A549 (cell line): ENCODE results near the gene CNTNAP5. TPM values are rescaled to one million over a fixed set of nuclear protein-coding genes. Genes with fewer than 3 reads are reported as not detected.

ENCODE experiments used
- ATAC-seq, 2 experiments: fragments of 200-7000 bp in 1 of 2; fragments of >200 bp in 1 of 2; cut with Nextera tagmentation in 1 of 2; cut with Tn5 transposase in 1 of 2; 3 replicates each; pipeline versions ENCODE4 v1.8.0 to v1.9.1; 2018 to 2020; ENCODE audit warnings: mild to moderate bottlenecking in 1 of 2, moderate library complexity in 1 of 2
- CTCF ChIA-PET: fragments of 300-600 bp; sonication (Branson Sonifier 250); formaldehyde crosslinking; extraction: SDS; loops from one replicate; lab custom pipeline; 2021; ENCODE audit warnings: antibody characterized with exemption, inconsistent platforms; lab: Yijun Ruan, JAX
- POLR2A ChIA-PET: fragments of 350-600 bp; formaldehyde crosslinking; extraction: SDS; loops from one replicate; lab custom pipeline; 2021; ENCODE audit warnings: antibody characterized with exemption, inconsistent platforms; lab: Yijun Ruan, JAX
- DNase-seq, 2 experiments: peaks; one replicate each; pipeline versions ENCODE4 v3.0.0 to v3.0.0-alpha.2; 2011 to 2016; ENCODE audit warnings: low read depth in 1 of 2, low spot score in 1 of 2
- FAIRE-seq: peaks from 2 replicates; lab custom pipeline; 2011; peaks lifted over from hg19 to GRCh38; lab: Jason Lieb, UNC
- H3K27ac ChIP-seq, 2 experiments: fragments of >200 bp; sonication (Bioruptor Twin); formaldehyde crosslinking; 3 replicates each; pipeline ENCODE4 v1.5.1; 2016 to 2017
- H3K4me1 ChIP-seq: fragments of >200 bp; sonication (Bioruptor Twin); formaldehyde crosslinking; 3 replicates; pipeline ENCODE4 v1.6.1; 2016
- H3K4me2 ChIP-seq: fragments of >200 bp; sonication (Bioruptor Twin); formaldehyde crosslinking; 3 replicates; pipeline ENCODE4 v1.6.1; 2016
- H3K4me3 ChIP-seq: fragments of >200 bp; sonication (Bioruptor Twin); formaldehyde crosslinking; 3 replicates; pipeline ENCODE4 v1.5.1; 2016
- H3K9me3 ChIP-seq: fragments of >200 bp; sonication (Bioruptor Twin); formaldehyde crosslinking; 3 replicates; pipeline ENCODE4 v1.6.1; 2016
- CHD4 ChIP-seq: fragments of 200-600 bp; sonication (generic); IDR thresholded peaks from 2 replicates; pipeline ENCODE4 v1.6.1; 2016; ENCODE audit warnings: antibody characterized with exemption, mild to moderate bottlenecking, borderline replicate concordance
- EHMT2 ChIP-seq: fragments of 200-600 bp; sonication (generic); IDR thresholded peaks from 2 replicates; pipeline ENCODE4 v1.6.1; 2016; ENCODE audit warnings: antibody characterized with exemption, low read depth, mild to moderate bottlenecking, moderate library complexity
- ESRRA ChIP-seq: fragments of 150-350 bp; IDR thresholded peaks from 2 replicates; pipeline ENCODE4 v1.6.1; 2014; ENCODE audit warnings: mild to moderate bottlenecking, low read length, borderline replicate concordance
- GATA3 ChIP-seq: IDR thresholded peaks from 2 replicates; pipeline ENCODE4 v1.6.1; 2012; ENCODE audit warnings: borderline replicate concordance
- HDAC2 ChIP-seq: fragments of 200-600 bp; sonication (generic); IDR thresholded peaks from 2 replicates; pipeline ENCODE4 v1.6.1; 2016
- HOXA7 ChIP-seq: fragments of 250-450 bp; sonication (Bioruptor Pico); IDR thresholded peaks from 2 replicates; pipeline ENCODE4 v1.5.0; 2020; ENCODE audit warnings: mild to moderate bottlenecking, moderate library complexity
- JUN ChIP-seq, 2 experiments: fragments of >200 bp; sonication (Bioruptor Twin); formaldehyde crosslinking; IDR thresholded peaks; 2 replicates in 1 of 2; 3 replicates in 1 of 2; pipeline ENCODE4 v1.6.1; 2016 to 2017
- KDM1A ChIP-seq: fragments of 200-600 bp; sonication (generic); IDR thresholded peaks from 2 replicates; pipeline ENCODE4 v1.6.1; 2016; ENCODE audit warnings: low read depth, mild to moderate bottlenecking
- KDM5A ChIP-seq: fragments of 200-600 bp; sonication (generic); IDR thresholded peaks from 2 replicates; pipeline ENCODE4 v1.6.1; 2016; ENCODE audit warnings: antibody characterized with exemption, mild to moderate bottlenecking
- MAFK ChIP-seq: fragments of 450-650 bp; IDR thresholded peaks from 2 replicates; pipeline ENCODE4 v1.6.1; 2014; ENCODE audit not compliant: partially characterized antibody
- NPAS2 ChIP-seq: fragments of 250-450 bp; sonication (Bioruptor Pico); IDR thresholded peaks from 2 replicates; pipeline ENCODE4 v1.8.0; 2022; ENCODE audit warnings: mild to moderate bottlenecking, moderate library complexity, borderline replicate concordance
- POLR2AphosphoS2 ChIP-seq: conservative IDR thresholded peaks from 2 replicates; pipeline ENCODE4 v1.6.1; 2012; ENCODE audit warnings: low read length, improper control_type of control experiment, inconsistent platforms
- RCOR1 ChIP-seq: fragments of 150-350 bp; IDR thresholded peaks from 2 replicates; pipeline ENCODE4 v1.6.1; 2014; ENCODE audit warnings: antibody characterized with exemption, low read length, low read depth
- RFX5 ChIP-seq: fragments of 450-650 bp; IDR thresholded peaks from 2 replicates; pipeline ENCODE4 v1.7.1; 2014; ENCODE audit warnings: antibody characterized with exemption, mild to moderate bottlenecking, moderate library complexity
- SMC3 ChIP-seq: fragments of >200 bp; sonication (Bioruptor Twin); formaldehyde crosslinking; IDR thresholded peaks from 3 replicates; pipeline ENCODE4 v1.6.1; 2018; ENCODE audit warnings: inconsistent platforms
- TP53 ChIP-seq: fragments of 250-450 bp; sonication (Bioruptor Pico); IDR thresholded peaks from 2 replicates; pipeline ENCODE4 v1.5.0; 2021; ENCODE audit warnings: mild to moderate bottlenecking, moderate library complexity
- ZC3H11A ChIP-seq: fragments of 450-650 bp; IDR thresholded peaks from 2 replicates; pipeline ENCODE4 v1.6.1; 2014; ENCODE audit warnings: antibody characterized with exemption, mild to moderate bottlenecking
- ZFP36 ChIP-seq: fragments of 450-650 bp; IDR thresholded peaks from 2 replicates; pipeline ENCODE4 v1.6.1; 2014; ENCODE audit warnings: borderline replicate concordance; ENCODE audit not compliant: partially characterized antibody
- WGBS: methylation state at CpG from one replicate; pipeline ENCODE4 v1.1.6; 2017; ENCODE audit errors: missing lambda C conversion rate; 5-methylcytosine and 5-hydroxymethylcytosine counted together
- polyA plus RNA-seq, 4 experiments: library from polyadenylated mRNA; depleted of rRNA in 3 of 4; stranded (reverse); fragments of >200 nt; fragmentation: RNase III in 1 of 4; extraction: RNeasy Plus Mini Kit Qiagen cat#74134 plus additional on column Dnase treatment in 1 of 4; gene quantifications; 2 replicates in 3 of 4; 3 replicates in 1 of 4; pipeline ENCODE4 v1.2.3, GENCODE V29; 2011 to 2017
- TF ChIP-seq, protein P1 (sequence below): fragments of 450-650 bp; IDR thresholded peaks from 2 replicates; pipeline ENCODE4 v1.6.1; 2014; ENCODE audit warnings: antibody characterized with exemption
- TF ChIP-seq, protein P2 (sequence below): IDR thresholded peaks from 2 replicates; pipeline ENCODE4 v1.6.1; 2012
- TF ChIP-seq, protein P3 (sequence below): fragments of >200 bp; sonication (Bioruptor Twin); formaldehyde crosslinking; IDR thresholded peaks from 2 replicates; pipeline ENCODE4 v1.6.1; 2016
- TF ChIP-seq, protein P4 (sequence below): IDR thresholded peaks from 2 replicates; pipeline ENCODE4 v1.6.1; 2012; ENCODE audit warnings: low read depth, borderline replicate concordance

The CNTNAP5 gene
- polyA plus RNA-seq, 2 of the 4 experiments (the other 2 are of a cell fraction) = not detected

- DNase-seq = no peak
- WGBS = under 1% methylated on average over 3 of the region's 3 CpGs
- POLR2A ChIA-PET = no interaction called here
These were observed 842.2 kb downstream of the CNTNAP5 start for GRCh38 chr2:124867247-124867646.

DNA sequence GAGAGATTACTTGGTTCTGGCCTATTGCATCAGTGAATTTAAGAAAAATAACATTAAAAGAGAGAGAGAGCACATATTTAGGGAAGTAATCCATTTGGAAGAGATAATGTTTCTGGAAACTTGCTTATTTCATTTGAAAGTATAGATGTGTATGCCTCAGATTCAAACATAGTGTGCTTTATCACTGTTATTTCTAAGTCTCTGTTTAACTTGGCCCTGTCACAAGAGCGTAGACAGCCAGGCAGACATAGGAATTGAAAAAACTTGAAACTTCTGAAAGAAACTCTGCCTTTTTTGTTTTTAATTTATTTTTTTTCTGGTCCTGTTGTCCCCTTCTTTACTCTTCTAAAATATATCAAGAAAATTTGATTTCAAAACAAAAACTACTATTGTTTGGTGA lies 849.1 kb downstream of the CNTNAP5 start:
- 8% methylated on average over 1 of the region's 1 CpG for WGBS
- CTCF ChIA-PET = no interaction called here
- FAIRE-seq (no peak), ATAC-seq (no peak), DNase-seq (no peak)
- TF ChIP-seq POLR2AphosphoS2 (no peak), KDM5A (no peak), KDM1A (no peak), ESRRA (no peak), HDAC2 (no peak), NPAS2 (CRISPR knock-in tag) (no peak), CHD4 (no peak), HOXA7 (CRISPR knock-in tag) (no peak), GATA3 (no peak), ZFP36 (no peak), TP53 (CRISPR knock-in tag) (no peak), ZC3H11A (no peak), SMC3 (no peak)
- TF ChIP-seq, protein P1, sequence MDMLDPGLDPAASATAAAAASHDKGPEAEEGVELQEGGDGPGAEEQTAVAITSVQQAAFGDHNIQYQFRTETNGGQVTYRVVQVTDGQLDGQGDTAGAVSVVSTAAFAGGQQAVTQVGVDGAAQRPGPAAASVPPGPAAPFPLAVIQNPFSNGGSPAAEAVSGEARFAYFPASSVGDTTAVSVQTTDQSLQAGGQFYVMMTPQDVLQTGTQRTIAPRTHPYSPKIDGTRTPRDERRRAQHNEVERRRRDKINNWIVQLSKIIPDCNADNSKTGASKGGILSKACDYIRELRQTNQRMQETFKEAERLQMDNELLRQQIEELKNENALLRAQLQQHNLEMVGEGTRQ = no peak
- TF ChIP-seq, protein P2, sequence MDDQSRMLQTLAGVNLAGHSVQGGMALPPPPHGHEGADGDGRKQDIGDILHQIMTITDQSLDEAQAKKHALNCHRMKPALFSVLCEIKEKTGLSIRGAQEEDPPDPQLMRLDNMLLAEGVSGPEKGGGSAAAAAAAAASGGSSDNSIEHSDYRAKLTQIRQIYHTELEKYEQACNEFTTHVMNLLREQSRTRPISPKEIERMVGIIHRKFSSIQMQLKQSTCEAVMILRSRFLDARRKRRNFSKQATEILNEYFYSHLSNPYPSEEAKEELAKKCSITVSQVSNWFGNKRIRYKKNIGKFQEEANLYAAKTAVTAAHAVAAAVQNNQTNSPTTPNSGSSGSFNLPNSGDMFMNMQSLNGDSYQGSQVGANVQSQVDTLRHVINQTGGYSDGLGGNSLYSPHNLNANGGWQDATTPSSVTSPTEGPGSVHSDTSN = no peak
- TF ChIP-seq, protein P3, sequence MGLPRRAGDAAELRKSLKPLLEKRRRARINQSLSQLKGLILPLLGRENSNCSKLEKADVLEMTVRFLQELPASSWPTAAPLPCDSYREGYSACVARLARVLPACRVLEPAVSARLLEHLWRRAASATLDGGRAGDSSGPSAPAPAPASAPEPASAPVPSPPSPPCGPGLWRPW = no peak
- POLR2A ChIA-PET = no interaction called here
- H3K27ac ChIP-seq = no peak overlapping the region
- no peaks in the 10 kb centered on the region for H3K4me1 ChIP-seq
- no peaks in the 10 kb centered on the region for H3K9me3 ChIP-seq
- H3K4me2 ChIP-seq = no peak overlapping the region
- no peak overlapping the region for H3K4me3 ChIP-seq

More at GRCh38 chr2:124867247-124867646, 842.2 kb downstream of the CNTNAP5 start:
- H3K4me2 ChIP-seq = no peak overlapping the region
- no peak for FAIRE-seq
- CTCF ChIA-PET = no interaction called here
- H3K9me3 ChIP-seq = no peaks in the 10 kb centered on the region
- H3K4me3 ChIP-seq = no peak overlapping the region
- ATAC-seq = no peak
- no peak for TF ChIP-seq JUN (IDR thresholded peaks at IDR 0.05)
- TF ChIP-seq MAFK = peak; percentile 51
- H3K27ac ChIP-seq = no peak overlapping the region
- H3K4me1 ChIP-seq = no peaks in the 10 kb centered on the region

GRCh38 chr2:124874676-124875075 lies 849.6 kb downstream of the CNTNAP5 start:
- DNase-seq (no peak), FAIRE-seq (no peak), ATAC-seq (no peak)
- TF ChIP-seq RFX5 (no peak), RCOR1 (no peak), EHMT2 (no peak), HOXA7 (CRISPR knock-in tag) (no peak)
- TF ChIP-seq, protein P4, sequence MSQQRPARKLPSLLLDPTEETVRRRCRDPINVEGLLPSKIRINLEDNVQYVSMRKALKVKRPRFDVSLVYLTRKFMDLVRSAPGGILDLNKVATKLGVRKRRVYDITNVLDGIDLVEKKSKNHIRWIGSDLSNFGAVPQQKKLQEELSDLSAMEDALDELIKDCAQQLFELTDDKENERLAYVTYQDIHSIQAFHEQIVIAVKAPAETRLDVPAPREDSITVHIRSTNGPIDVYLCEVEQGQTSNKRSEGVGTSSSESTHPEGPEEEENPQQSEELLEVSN = no peak
- Histone ChIP-seq H3K4me2 (no peak overlapping the region), H3K9me3 (no peaks in the 10 kb centered on the region), H3K4me1 (no peaks in the 10 kb centered on the region), H3K27ac (no peak overlapping the region), H3K4me3 (no peak overlapping the region)
- CTCF ChIA-PET = no interaction called here
- WGBS = 3% methylated on average over 1 of the region's 1 CpG
- POLR2A ChIA-PET = no interaction called here
